M059J (cell line): ENCODE measurements around the gene TIMMDC1. TPM values are rescaled to one million over a fixed set of nuclear protein-coding genes. Genes with fewer than 3 reads are reported as not detected.
"Not testable (repeated sequence)": the region's sequence is repeated elsewhere in the genome, so short reads cannot be mapped to it uniquely, and the experiment has no call there.

Experiments
- DNase-seq: peaks from one replicate; pipeline ENCODE4 v3.0.0-alpha.2; 2012; ENCODE audit warnings: low read depth
- total RNA-seq: library from RNA; depleted of rRNA; stranded (reverse); fragments of >200 nt; shearing (Covaris generic); gene quantifications from 2 replicates; pipeline ENCODE4 v1.2.3, GENCODE V29; 2014

The TIMMDC1 gene
- total RNA-seq, 1 experiment from 2014 or later = 141 TPM

GRCh38 chr3:119510690-119511089 lies 12.3 kb downstream of the TIMMDC1 start:
- DNase-seq = no peak

DNA sequence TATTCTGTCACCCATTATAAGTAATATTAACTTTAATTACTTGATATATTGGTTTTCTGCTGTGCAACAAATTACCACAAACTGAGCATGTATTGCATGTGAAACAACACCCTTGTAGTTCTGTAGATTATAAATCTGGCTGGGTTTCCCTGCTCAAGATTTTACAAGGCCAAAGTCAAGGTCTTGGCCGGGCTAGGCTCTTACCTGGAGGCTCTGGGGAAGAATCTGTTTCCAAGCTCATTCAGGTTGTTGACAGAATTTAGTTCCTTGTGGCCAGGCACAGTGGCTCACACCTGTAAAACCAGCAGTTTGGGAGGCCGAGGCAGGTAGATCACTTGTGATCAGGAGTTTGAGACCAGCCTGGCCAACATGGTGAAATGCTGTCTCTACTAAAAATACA lies 16.3 kb downstream of the TIMMDC1 start:
- DNase-seq = no peak

DNA sequence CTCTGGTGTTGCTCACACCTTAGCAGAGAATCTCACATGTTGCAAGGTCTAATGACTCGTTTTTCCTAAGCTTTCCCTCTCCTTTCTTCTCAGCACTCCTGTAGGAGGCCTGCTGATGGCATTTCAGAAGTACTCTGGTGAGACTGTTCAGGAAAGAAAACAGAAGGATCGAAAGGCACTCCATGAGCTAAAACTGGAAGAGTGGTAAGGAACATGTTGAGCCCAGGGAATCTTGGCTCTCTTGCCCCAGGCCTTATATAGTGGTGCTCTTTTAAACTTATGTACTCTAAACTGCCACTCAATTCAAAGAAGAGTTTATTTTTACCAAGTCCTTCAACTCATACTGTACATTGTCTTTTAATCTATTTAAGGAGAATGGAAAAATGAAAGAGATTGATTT lies 18.8 kb downstream of the TIMMDC1 start:
- no peak for DNase-seq

GRCh38 chr3:119518026-119518425 lies 19.7 kb downstream of the TIMMDC1 start:
- no peak for DNase-seq

DNA sequence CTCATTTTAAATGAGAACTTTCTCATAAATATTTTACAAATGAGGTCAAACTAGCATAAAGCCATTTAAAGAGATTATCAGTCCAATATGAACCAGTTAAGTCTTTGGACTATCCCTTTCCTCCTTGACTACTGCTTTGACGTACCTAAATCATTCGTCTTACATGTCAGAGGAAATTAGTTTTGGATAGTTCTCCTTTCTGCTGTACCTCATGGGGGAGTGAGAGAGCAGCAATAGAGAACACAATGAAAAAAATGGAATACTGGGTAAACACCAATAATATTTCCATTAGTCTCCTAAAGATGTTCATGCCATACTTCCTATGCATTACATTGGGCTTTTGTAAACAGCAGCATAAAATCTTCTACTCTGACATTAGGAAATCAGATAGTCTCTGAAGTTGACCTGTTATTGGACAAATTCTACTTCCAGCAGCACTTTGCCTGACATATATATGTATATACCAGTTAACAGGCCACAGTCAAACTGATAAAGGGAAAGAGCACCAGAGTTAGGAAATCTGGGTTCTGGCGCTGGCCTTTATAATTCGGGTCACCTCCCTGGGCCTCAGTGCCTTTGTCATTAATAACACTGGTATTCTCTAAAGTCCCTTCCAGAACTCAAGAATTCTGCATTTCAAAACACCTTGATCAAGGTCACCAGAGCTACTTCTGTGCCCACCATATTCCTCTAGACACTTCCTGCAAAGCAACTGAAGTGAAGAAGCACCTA lies 26.8 kb downstream of the TIMMDC1 start:
- DNase-seq = peak; percentile 20

DNA sequence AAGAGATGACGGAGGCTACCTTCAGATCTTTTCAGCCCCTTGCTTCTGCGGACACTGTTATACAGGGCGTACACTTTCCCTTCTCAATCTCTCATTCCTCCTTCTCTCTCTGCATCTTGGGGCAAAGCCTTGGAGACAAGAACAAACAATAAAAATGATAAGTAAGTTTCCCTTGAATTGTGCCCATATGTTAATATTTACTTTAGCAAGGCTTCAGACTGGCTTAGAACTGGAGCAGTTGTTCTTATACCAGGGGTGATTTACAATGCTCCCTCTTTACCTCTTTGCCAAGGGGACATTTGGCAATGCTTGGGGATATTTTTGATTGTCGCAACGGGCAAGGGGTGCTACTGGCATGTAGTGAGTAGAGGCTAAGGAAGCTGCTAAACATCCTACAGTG lies 29.4 kb downstream of the TIMMDC1 start:
- no peak for DNase-seq

- DNase-seq = no peak
These were observed 31.5 kb downstream of the TIMMDC1 start for GRCh38 chr3:119529883-119530282.

DNA sequence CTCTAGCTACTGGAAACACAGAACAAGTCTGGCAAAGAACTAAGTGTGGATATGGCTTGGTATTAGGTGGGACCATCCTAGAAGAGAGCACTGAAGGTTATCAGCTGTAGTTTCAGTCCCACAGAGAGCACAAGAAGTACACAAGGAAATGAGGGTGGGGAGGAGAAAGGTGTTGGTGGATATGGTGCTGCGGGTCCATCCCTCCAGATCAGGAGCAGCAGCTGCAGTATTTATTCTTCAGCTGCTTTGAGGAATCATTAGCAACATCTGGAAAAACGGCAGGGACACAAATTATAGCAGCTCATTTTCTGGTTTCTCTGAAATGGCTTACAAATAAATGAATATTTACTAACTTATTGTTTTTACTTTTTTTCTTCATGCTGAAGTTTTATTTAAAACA lies 32.1 kb downstream of the TIMMDC1 start:
- no peak for DNase-seq

- no peak for DNase-seq
These were observed 32.8 kb downstream of the TIMMDC1 start for GRCh38 chr3:119531151-119531550.

- no peak for DNase-seq
These were observed 35.9 kb downstream of the TIMMDC1 start for GRCh38 chr3:119534296-119534695.

DNA sequence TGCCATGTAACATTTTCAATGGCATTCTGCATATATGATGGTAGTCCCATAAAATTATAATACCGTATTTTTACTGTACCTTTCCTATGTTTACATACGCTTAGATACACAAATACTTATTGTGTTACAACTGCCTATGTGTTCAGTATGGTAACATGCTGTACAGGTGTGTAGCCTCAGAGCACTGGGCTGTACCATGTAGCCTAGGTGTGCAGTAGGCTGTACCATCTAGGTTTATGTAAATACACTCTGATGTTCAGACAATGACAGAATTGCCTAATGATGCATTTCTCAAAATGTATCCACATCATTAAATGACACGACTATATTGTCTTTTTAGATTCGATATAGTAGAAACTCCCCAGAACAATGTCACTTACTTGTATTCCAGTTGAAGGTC lies 38.4 kb downstream of the TIMMDC1 start:
- DNase-seq = no peak

- DNase-seq = no peak
These were observed 40.4 kb downstream of the TIMMDC1 start for GRCh38 chr3:119538772-119539171.

DNA sequence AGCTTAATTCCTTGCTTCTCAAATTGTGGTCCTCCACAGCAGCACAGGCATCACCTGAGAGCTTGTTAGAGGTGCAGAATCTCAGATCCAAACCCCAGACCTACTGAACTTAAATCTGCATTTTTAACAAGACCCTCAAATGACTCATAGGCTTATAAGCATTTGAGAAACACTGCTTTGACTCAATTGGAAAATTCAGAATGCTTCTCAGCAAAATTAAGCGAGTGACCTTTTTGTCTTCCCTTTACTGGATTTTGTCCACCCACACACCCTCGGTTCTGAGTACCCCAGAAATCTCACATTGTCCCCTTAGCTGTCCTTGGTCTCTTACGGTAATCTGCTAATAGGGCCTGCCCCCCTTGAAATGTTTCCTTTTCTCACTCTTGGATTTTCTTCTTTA lies 43.2 kb downstream of the TIMMDC1 start:
- DNase-seq = no peak

DNA sequence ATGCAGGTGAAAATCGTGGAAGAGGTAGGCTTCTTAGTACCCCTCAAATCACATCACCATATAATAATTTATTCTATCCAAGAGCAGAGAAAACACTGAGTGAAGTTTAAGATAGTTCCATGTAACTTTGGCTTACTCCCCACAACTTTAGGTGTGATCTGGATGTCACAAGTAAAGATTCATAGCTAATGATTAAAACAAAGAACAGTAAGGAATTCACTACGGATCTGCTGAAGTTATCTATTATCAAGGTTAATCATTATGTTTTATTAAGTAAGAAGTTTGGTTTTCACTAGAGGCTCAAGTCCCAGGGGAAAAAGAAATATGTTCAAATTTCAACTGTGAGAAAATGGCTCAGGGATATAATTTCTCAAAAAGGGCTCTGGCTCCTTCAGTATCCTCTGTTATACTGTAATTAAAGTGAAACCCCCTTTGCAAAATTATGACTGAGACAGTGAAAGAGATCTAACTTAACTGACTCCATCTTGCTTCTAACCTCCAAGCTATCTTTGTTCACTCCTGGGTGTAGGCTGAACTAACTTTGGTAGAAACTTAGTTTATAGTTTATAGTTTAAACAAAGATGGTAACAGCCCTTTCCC lies 43.9 kb downstream of the TIMMDC1 start:
- no peak for DNase-seq

DNA sequence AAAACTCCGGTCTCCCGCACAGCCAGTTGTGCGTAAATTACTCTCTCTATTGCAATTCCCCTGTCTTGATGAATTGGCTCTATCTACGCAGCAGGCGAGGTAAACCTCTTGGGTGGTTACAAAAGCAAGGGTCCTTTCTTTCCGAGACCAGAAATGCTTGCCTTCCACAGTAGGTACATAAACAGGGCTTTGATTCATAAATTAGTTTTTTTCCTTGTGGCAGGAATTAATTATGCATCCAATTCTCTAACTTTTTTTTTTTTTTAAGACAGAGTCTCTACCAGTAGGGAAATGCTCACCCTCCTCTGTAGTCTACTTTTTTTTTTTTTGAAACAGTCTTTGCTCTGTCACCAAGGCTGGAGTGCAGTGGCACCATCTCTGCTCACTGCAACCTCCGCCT lies 44.8 kb downstream of the TIMMDC1 start:
- no peak for DNase-seq

DNA sequence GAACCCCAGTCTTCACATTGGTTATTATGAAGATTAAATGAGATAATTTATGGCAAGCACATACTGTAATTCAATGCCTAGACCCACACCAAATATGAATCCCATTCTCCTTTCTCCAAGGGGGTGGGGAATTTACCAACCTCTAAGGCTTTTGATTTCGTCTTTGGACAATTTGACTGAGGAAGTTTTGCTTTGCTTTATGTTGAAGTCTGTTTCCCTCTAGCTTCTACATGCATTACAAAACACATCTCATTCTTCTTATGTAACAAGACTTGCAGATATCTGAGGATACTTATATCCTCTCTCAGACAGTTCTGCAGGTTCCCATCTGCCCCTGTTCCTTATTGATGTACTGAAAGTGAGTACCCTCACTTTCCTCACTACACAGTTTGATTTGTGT lies 48.9 kb downstream of the TIMMDC1 start:
- no peak for DNase-seq

DNA sequence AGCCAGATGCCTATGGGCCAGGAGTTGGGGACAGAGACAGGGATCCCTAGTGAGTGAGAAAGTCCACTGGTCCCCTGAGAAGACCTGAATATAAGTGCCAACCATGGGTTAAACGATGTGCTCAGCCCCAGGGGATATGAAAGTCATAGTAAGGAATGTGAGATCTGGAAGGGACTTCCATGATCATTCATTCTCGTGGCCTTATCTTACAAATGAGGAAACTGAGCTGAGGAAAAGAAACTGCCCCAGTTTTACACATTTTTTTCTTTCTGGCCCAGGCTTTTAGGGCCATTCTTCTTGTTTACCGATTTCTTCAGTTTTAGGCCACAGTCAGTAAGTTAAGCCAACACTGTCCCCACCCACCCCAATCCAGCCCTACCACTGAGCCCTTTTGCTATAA lies 50.0 kb downstream of the TIMMDC1 start:
- DNase-seq = no peak

DNA sequence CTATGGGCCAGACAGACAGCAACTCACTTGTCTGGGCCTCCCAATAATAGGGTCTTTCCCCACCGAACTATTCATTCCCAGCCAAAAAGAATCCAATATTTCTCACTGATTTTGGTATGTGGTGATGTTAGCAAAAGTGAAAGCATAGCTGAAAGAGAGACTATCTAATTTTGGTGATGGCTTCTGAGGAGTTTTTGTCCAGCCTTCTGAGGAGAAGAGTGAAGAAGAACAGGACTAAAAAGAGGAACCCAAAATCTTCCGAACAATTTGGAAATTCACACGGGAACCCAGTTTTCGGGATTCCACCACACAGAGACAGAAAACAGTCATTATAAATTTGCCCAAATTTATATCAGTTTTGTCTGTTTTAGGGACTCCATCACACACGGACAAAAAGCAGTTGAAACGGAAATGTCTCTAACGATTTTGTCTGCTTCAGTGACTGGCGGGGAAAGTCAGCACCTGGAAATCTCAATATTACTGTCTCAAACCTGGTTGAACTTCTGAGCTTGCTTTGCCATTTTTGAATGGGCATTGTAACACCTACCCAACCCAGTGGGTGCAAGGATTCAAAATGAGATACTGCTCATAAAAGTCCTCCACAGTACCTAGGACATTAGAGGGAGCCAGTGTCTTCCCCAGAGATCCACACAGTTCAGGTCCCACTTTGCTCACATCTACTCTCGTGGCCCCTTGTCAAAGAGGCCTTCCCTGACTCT lies 52.0 kb downstream of the TIMMDC1 start:
- DNase-seq = peak; percentile 20

DNA sequence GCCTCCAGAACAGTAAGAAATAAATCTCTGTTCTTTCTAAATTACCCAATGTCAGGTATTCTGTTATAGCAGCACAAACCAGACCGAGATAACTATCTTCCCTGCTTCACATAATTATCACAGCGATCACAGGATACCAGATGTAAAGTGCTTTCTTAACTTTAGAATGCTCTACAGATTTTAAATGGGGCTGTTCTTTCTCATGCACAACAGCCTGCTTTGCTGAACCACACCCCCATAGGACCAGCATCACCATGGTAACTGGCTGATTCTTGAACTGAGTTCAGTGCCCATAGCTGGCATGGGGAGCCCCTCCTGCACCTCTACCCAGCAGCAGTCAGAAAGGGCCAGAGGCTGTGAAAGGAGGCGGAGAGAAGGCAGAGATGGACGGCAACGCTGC lies 53.3 kb downstream of the TIMMDC1 start:
- no peak for DNase-seq

DNA sequence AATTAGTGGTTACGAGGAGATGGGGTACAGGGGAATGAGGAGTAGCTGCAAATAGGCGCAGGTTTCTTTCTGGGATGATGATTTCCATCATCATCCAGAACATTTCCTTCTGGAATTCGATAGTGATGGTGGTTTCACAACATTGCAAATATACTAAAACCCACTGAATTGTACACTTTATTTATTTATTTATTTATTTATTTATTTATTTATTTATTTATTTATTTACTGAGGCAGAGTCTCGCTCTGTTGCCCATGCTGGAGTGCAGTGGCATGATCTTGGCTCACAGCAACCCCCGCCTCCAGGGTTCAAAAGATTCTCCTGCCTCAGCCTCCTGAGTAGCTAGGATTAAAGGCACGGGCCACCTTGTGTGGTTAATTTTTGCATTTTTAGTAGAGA lies 54.6 kb downstream of the TIMMDC1 start:
- not testable (repeated sequence) for DNase-seq

GRCh38 chr3:119553823-119554415 lies 55.6 kb downstream of the TIMMDC1 start:
- DNase-seq = no peak

GRCh38 chr3:119555309-119555735 lies 57.0 kb downstream of the TIMMDC1 start:
- DNase-seq = no peak

DNA sequence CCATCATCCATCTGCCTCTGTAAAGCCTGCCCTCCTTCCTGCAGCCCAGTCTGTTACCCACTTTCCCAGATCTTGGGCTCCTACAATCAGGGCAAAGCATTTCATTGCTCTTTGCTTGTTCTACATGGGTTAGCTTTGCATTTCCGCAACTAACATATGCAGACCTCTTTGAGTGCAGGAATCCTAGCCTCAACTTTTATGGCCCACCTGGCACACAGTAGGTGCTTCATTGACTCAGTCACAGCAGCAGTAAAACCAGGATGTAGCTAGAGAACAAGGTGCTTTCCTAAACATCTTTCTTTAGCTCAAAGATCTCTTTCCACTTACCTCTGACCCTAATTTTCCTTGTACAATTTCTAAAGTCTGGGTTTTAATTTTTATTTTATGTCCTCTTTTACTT lies 57.6 kb downstream of the TIMMDC1 start:
- DNase-seq = no peak
